ENCODE measurements around the gene MAML2.
A peak's percentile ranks its signal among the peaks of the same experiment; 100 is the strongest.

MAML2 gene

GRCh38 chr11:96339706-96340554, 3.1 kb downstream of the MAML2 start:
- DNase-seq (ENCODE audit: low spot score) = no peak

GRCh38 chr11:96338910-96339705, 3.9 kb downstream of the MAML2 start:
- no peak for DNase-seq (ENCODE audit: low spot score)

GRCh38 chr11:96337541-96338431, 5.2 kb downstream of the MAML2 start:
- no peak for DNase-seq (ENCODE audit: low spot score)

- DNase-seq (ENCODE audit: low spot score) = no peak
Observed at GRCh38 chr11:96335388-96335787, 7.6 kb downstream of the MAML2 start.

GRCh38 chr11:96334219-96334618, 8.8 kb downstream of the MAML2 start:
- no peak for DNase-seq (ENCODE audit: low spot score)

GRCh38 chr11:96333191-96333719, 9.7 kb downstream of the MAML2 start:
- DNase-seq (ENCODE audit: low spot score) = peak; percentile 65

GRCh38 chr11:96332126-96332771, 10.7 kb downstream of the MAML2 start:
- no peak for DNase-seq (ENCODE audit: low spot score)

GRCh38 chr11:96331699-96332116, 11.3 kb downstream of the MAML2 start:
- no peak for DNase-seq (ENCODE audit: low spot score)

- no peak for DNase-seq (ENCODE audit: low spot score)
Observed at GRCh38 chr11:96330511-96330859, 12.5 kb downstream of the MAML2 start.

GRCh38 chr11:96329855-96330510, 13.0 kb downstream of the MAML2 start:
- DNase-seq (ENCODE audit: low spot score) = no peak

GRCh38 chr11:96329419-96329818, 13.6 kb downstream of the MAML2 start:
- DNase-seq (ENCODE audit: low spot score) = no peak

- no peak for DNase-seq (ENCODE audit: low spot score)
Observed at GRCh38 chr11:96328395-96329010, 14.5 kb downstream of the MAML2 start.

- DNase-seq (ENCODE audit: low spot score) = no peak
Observed at GRCh38 chr11:96326959-96327358, 16.0 kb downstream of the MAML2 start.

- peak; percentile 86 for DNase-seq (ENCODE audit: low spot score)
Observed at GRCh38 chr11:96324912-96325311, 18.1 kb downstream of the MAML2 start.

GRCh38 chr11:96323642-96323985, 19.4 kb downstream of the MAML2 start:
- no peak for DNase-seq (ENCODE audit: low spot score)

- no peak for DNase-seq (ENCODE audit: low spot score)
Observed at GRCh38 chr11:96322775-96323641, 20.0 kb downstream of the MAML2 start.

GRCh38 chr11:96321091-96321490, 21.9 kb downstream of the MAML2 start:
- DNase-seq (ENCODE audit: low spot score) = no peak

- DNase-seq (ENCODE audit: low spot score) = no peak
Observed at GRCh38 chr11:96319898-96320656, 22.9 kb downstream of the MAML2 start.

GRCh38 chr11:96318850-96319249, 24.1 kb downstream of the MAML2 start:
- no peak for DNase-seq (ENCODE audit: low spot score)
